ENCODE measurements around the gene ARID5B. TPM values are rescaled to one million over a fixed set of nuclear protein-coding genes. Genes with fewer than 3 reads are reported as not detected.

ARID5B gene
- total RNA-seq, 1 donor: 162 TPM

GRCh38 chr10:61987537-61987936, 86.0 kb downstream of the ARID5B start:
- no peak overlapping the region for H3K4me3 ChIP-seq (ENCODE audit: low read depth, low read length)
- TF ChIP-seq, protein P1, sequence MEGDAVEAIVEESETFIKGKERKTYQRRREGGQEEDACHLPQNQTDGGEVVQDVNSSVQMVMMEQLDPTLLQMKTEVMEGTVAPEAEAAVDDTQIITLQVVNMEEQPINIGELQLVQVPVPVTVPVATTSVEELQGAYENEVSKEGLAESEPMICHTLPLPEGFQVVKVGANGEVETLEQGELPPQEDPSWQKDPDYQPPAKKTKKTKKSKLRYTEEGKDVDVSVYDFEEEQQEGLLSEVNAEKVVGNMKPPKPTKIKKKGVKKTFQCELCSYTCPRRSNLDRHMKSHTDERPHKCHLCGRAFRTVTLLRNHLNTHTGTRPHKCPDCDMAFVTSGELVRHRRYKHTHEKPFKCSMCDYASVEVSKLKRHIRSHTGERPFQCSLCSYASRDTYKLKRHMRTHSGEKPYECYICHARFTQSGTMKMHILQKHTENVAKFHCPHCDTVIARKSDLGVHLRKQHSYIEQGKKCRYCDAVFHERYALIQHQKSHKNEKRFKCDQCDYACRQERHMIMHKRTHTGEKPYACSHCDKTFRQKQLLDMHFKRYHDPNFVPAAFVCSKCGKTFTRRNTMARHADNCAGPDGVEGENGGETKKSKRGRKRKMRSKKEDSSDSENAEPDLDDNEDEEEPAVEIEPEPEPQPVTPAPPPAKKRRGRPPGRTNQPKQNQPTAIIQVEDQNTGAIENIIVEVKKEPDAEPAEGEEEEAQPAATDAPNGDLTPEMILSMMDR (IDR thresholded peaks at IDR 0.05; ENCODE audit: insufficient read depth, low read depth, low read length): no peak
- no peak for DNase-seq (ENCODE audit: low read depth)

DNA sequence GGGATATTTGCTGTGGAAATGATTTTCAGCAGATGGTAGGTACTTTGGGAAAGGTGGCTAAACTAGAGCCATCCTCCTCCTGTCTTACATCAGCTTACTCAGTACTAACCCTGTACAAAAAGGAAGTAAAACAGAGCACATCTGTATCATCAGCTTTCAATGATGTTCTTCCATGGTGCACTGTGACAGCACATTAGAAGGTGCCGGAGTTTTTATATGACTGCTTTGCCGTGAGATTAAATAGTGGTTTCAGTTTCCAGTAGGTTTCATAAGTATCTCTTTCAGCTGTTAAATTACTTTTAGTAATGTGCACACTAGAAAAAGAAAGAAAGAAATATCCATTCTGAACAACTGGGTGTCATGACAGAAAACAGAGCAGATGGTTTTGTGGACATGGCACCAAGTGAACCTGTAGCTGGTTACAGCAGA, 86.5 kb downstream of the ARID5B start:
- DNase-seq (ENCODE audit: low read depth): peak; percentile 76
- H3K4me3 ChIP-seq (ENCODE audit: low read depth, low read length): no peak overlapping the region

GRCh38 chr10:61989995-61990760, 88.7 kb downstream of the ARID5B start:
- H3K4me3 ChIP-seq (ENCODE audit: low read depth, low read length): no peak overlapping the region
- DNase-seq (ENCODE audit: low read depth): no peak
- TF ChIP-seq, protein P1 (IDR thresholded peaks at IDR 0.05; ENCODE audit: insufficient read depth, low read depth, low read length): no peak

More for the DNA sequence above, 86.5 kb downstream of the ARID5B start:
- TF ChIP-seq, protein P1 (IDR thresholded peaks at IDR 0.05; ENCODE audit: insufficient read depth, low read depth, low read length): no peak

GRCh38 chr10:61990761-61991135, 89.2 kb downstream of the ARID5B start:
- no peak overlapping the region for H3K4me3 ChIP-seq (ENCODE audit: low read depth, low read length)
- peak; percentile 61 for DNase-seq (ENCODE audit: low read depth)
- TF ChIP-seq, protein P1 (IDR thresholded peaks at IDR 0.05; ENCODE audit: insufficient read depth, low read depth, low read length): no peak

DNA sequence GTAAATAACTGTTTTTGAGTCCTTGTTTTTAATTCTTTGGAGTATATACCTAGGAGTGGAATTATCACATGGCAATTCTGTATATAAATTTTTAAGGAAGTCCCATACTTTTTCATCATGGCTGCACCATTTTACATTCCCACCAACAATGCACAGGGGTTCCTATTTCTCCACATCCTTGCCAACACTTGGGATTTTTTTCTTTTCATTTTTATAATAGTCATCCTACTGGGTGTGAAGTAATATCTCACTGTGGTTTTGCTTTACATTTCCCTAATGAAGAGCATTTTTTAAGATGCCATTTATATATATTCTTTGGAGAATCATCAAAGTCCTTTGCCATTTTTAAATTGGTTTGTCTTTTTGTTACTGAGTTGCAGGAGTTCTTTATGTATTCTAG, 89.7 kb downstream of the ARID5B start:
- no peak for DNase-seq (ENCODE audit: low read depth)
- TF ChIP-seq, protein P1 (IDR thresholded peaks at IDR 0.05; ENCODE audit: insufficient read depth, low read depth, low read length): no peak
- H3K4me3 ChIP-seq (ENCODE audit: low read depth, low read length): no peak overlapping the region

- DNase-seq (ENCODE audit: low read depth): peak; percentile 78
- no peak overlapping the region for H3K4me3 ChIP-seq (ENCODE audit: low read depth, low read length)
- TF ChIP-seq, protein P1 (IDR thresholded peaks at IDR 0.05; ENCODE audit: insufficient read depth, low read depth, low read length): no peak
These were observed 90.6 kb downstream of the ARID5B start for GRCh38 chr10:61992059-61992460.

Measured in fibroblast of villous mesenchyme (primary cell).